ENCODE results near the gene SLC30A1. TPM values are rescaled to one million over a fixed set of nuclear protein-coding genes. Genes with fewer than 3 reads are reported as not detected.

The SLC30A1 gene
- total and polyA plus RNA-seq, 7 donors: 4.2 to 11.8 (median 7.9) TPM

GRCh38 chr1:211522804-211523203 is 56.2 kb downstream of the SLC30A1 start:
- Histone ChIP-seq H3K4me3 (no peak overlapping the region), H3K27me3 (no peaks in the 10 kb centered on the region), H3K27ac (no peak overlapping the region), H3K9me3 (no peaks in the 10 kb centered on the region), H3K36me3 (no peaks in the 10 kb centered on the region), H3K4me1 (no peaks in the 10 kb centered on the region)
- WGBS, 2 donors: 89 to 92% methylated on average over 6 of the region's 6 CpGs
- intact Hi-C loops (cut with DNase I): no loop called here
- no peak for DNase-seq
- TF ChIP-seq POLR2A (IDR thresholded peaks at IDR 0.05): no peak
- TF ChIP-seq POLR2AphosphoS5 (IDR thresholded peaks at IDR 0.05): no peak
- no peak for TF ChIP-seq CTCF (IDR thresholded peaks at IDR 0.05)
- no peak for TF ChIP-seq EP300 (IDR thresholded peaks at IDR 0.05)

Other genes starting within 250 kb of the SLC30A1 start
- under 1 TPM in 3 of 4 donors, not detected in 1; 0.16 to 0.36 (median 0.28) TPM for gene RD3, start 87.0 kb downstream of the SLC30A1 start, total RNA-seq
- gene RD3, start 87.0 kb downstream of the SLC30A1 start, polyA plus RNA-seq: under 1 TPM in 1 of 3 donors, not detected in 2; 0.13 TPM
- gene NEK2, start 96.5 kb upstream of the SLC30A1 start, total RNA-seq: 1 to 10 TPM in 1 of 4 donors, under 1 TPM in 1, not detected in 2; 0.41 to 1.9 TPM
- gene NEK2, start 96.5 kb upstream of the SLC30A1 start, polyA plus RNA-seq: 10 to 100 TPM in 1 of 3 donors, 1 to 10 TPM in 2; 1.8 to 11.5 (median 8.1) TPM

Data from sigmoid colon (tissue), 7 donors.